Esophagus muscularis mucosa (tissue), 3 donors: ENCODE results near the gene ATP5PB.
A peak's percentile ranks its signal among the peaks of the same experiment; 100 is the strongest.

Experiments
- POLR2A ChIP-seq: fragments of 450-650 bp; IDR thresholded peaks from one replicate; pipeline ENCODE4 v1.6.1; 2017; ENCODE audit warnings: antibody characterized with exemption, moderate library complexity, mild to moderate bottlenecking, low read depth
- POLR2AphosphoS5 ChIP-seq, 2 donors: sonication (generic); formaldehyde crosslinking; IDR thresholded peaks; one replicate each; pipeline ENCODE4 v1.6.1; 2017; ENCODE audit warnings: antibody characterized with exemption in 2 of 2
- TF ChIP-seq, protein P1 (sequence below), 3 experiments: fragments of 200-600 bp in 2 of 3; fragments of 450-650 bp in 1 of 3; sonication (generic) in 2 of 3; IDR thresholded peaks; one replicate each; pipeline ENCODE4 v1.5.1; 2017 to 2019; ENCODE audit warnings: antibody characterized with exemption in 3 of 3, mild to moderate bottlenecking in 2 of 3, moderate library complexity in 1 of 3

DNA sequence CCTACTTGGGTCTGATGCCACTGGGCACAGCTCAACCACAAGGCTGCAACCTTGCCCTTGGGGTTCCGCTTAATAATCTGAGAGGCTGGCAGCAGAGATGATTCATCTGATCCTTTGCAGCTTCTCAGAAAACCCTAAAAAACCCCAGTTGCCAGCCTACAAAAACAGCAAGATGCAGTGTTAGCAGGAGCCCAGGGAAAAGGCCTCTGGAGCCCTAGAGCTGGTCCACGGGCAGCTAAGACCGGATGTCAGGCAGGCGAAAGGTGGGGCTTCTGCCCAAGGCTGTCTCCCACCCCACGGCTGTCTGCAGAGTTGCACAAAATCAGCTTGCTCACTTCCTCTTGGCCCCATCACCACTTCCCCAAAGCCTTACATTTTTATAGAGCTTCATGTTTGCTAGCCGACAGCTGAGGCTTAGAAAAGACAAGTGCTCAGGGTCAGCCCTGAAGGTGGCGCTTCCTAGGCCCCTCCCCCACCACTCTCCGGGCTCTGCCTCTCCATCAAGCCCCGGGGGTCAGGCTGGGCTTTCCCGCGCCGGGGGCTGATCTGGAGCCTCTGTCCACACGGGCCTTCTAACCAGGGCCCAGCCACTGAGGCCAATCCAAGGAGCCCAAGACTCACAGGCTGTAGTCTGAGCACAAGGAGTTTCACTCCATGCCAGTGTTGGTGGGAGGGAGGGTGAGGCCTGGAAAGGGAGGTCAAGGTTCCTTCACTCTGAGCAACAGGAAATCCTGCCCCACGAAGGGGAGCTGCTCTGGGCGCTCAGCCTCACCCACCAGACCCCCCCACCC, 58.3 kb downstream of the ATP5PB start:
- TF ChIP-seq POLR2A (no peak), POLR2AphosphoS5 (IDR thresholded peaks at IDR 0.05) (peak; percentile 5 to 10)
- TF ChIP-seq, protein P1, sequence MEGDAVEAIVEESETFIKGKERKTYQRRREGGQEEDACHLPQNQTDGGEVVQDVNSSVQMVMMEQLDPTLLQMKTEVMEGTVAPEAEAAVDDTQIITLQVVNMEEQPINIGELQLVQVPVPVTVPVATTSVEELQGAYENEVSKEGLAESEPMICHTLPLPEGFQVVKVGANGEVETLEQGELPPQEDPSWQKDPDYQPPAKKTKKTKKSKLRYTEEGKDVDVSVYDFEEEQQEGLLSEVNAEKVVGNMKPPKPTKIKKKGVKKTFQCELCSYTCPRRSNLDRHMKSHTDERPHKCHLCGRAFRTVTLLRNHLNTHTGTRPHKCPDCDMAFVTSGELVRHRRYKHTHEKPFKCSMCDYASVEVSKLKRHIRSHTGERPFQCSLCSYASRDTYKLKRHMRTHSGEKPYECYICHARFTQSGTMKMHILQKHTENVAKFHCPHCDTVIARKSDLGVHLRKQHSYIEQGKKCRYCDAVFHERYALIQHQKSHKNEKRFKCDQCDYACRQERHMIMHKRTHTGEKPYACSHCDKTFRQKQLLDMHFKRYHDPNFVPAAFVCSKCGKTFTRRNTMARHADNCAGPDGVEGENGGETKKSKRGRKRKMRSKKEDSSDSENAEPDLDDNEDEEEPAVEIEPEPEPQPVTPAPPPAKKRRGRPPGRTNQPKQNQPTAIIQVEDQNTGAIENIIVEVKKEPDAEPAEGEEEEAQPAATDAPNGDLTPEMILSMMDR (IDR thresholded peaks at IDR 0.05), result no peak
